SK-N-MC (cell line): ENCODE data around the gene CEP162.

Experiments
- EZH2 ChIP-seq: fragments of 200-600 bp; sonication (generic); IDR thresholded peaks from one replicate; pipeline ENCODE4 v1.6.1; 2017; ENCODE audit warnings: antibody characterized with exemption
- POLR2AphosphoS5 ChIP-seq: IDR thresholded peaks from 2 replicates; pipeline ENCODE4 v1.6.1; 2012; ENCODE audit warnings: mild to moderate bottlenecking, low read depth, low read length, borderline replicate concordance

- TF ChIP-seq POLR2AphosphoS5 = no peak
- TF ChIP-seq EZH2 = no peak
These were observed 89.4 kb downstream of the CEP162 start for GRCh38 chr6:84137989-84138575.
